Measurements from ENCODE around the gene LMNTD2. TPM values are rescaled to one million over a fixed set of nuclear protein-coding genes. Genes with fewer than 3 reads are reported as not detected.

LMNTD2 gene
- total and polyA plus RNA-seq, 2 of the 13 experiments (the other 11 are each of a cell fraction or from before 2014, with no cell fraction given) = 1.1 to 3.1 TPM

DNA sequence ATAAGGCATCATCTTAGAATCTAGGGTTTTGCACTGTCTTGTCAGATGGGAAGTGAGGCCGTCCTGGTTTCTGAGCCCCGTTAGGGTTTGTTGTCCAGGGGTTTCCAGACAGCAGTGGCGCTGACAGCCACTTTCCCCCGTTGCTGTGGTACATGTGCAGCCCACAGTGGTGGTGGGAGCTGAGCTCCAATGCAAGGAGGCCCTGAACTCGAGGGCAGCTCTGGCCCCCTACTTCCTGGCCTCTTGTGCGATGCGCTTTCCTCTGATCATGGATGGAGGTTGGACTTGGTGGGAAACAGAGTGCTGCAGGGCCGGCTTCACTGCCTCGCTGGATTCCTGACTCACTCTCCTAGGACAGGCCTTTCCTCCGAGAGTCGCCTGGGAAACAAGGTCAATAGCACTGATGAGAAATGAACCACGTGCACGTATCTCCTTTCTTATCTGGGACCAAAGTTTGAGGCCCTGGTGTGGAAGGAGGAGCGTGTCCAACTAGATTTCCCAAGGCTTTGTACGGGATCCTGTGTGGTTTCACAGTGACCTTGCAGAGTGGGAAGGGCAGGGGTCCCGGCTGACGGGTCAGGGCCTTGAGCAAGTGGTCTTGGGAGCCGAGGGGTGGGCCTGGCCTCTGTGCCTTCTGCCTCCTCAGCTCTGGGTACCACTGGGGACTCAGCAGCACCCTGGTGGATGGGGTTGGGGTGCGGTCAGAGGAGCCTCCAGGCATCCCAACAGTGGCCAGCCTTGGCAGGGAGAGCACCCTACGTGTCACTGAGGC, 19.5 kb upstream of the LMNTD2 start (continued):
- TF ChIP-seq, protein P1, sequence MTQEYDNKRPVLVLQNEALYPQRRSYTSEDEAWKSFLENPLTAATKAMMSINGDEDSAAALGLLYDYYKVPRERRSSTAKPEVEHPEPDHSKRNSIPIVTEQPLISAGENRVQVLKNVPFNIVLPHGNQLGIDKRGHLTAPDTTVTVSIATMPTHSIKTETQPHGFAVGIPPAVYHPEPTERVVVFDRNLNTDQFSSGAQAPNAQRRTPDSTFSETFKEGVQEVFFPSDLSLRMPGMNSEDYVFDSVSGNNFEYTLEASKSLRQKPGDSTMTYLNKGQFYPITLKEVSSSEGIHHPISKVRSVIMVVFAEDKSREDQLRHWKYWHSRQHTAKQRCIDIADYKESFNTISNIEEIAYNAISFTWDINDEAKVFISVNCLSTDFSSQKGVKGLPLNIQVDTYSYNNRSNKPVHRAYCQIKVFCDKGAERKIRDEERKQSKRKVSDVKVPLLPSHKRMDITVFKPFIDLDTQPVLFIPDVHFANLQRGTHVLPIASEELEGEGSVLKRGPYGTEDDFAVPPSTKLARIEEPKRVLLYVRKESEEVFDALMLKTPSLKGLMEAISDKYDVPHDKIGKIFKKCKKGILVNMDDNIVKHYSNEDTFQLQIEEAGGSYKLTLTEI (CRISPR knock-in tag; conservative IDR thresholded peaks at IDR 0.05) = no peak
- TF ChIP-seq DNMT1 (CRISPR knock-in tag; IDR thresholded peaks at IDR 0.05) = no peak
- TF ChIP-seq NR2C2 (CRISPR knock-in tag; IDR thresholded peaks at IDR 0.05; ENCODE audit: borderline replicate concordance) = peak; percentile 77; the same call in 1 of the 2 replicates
- peak; percentile 58; the same call in 1 of the 2 replicates for TF ChIP-seq SALL1 (CRISPR knock-in tag; IDR thresholded peaks at IDR 0.05)
- no peak for TF ChIP-seq ZNF124 (CRISPR knock-in tag; IDR thresholded peaks at IDR 0.05)
- TF ChIP-seq, protein P2, sequence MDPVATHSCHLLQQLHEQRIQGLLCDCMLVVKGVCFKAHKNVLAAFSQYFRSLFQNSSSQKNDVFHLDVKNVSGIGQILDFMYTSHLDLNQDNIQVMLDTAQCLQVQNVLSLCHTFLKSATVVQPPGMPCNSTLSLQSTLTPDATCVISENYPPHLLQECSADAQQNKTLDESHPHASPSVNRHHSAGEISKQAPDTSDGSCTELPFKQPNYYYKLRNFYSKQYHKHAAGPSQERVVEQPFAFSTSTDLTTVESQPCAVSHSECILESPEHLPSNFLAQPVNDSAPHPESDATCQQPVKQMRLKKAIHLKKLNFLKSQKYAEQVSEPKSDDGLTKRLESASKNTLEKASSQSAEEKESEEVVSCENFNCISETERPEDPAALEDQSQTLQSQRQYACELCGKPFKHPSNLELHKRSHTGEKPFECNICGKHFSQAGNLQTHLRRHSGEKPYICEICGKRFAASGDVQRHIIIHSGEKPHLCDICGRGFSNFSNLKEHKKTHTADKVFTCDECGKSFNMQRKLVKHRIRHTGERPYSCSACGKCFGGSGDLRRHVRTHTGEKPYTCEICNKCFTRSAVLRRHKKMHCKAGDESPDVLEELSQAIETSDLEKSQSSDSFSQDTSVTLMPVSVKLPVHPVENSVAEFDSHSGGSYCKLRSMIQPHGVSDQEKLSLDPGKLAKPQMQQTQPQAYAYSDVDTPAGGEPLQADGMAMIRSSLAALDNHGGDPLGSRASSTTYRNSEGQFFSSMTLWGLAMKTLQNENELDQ (CRISPR knock-in tag; IDR thresholded peaks at IDR 0.05; ENCODE audit: borderline replicate concordance) = no peak
- no peak for TF ChIP-seq ZNF337 (CRISPR knock-in tag; IDR thresholded peaks at IDR 0.05; ENCODE audit: borderline replicate concordance, low read depth)
- no peak for TF ChIP-seq GTF3A (CRISPR knock-in tag; conservative IDR thresholded peaks at IDR 0.05)
- TF ChIP-seq, protein P3, sequence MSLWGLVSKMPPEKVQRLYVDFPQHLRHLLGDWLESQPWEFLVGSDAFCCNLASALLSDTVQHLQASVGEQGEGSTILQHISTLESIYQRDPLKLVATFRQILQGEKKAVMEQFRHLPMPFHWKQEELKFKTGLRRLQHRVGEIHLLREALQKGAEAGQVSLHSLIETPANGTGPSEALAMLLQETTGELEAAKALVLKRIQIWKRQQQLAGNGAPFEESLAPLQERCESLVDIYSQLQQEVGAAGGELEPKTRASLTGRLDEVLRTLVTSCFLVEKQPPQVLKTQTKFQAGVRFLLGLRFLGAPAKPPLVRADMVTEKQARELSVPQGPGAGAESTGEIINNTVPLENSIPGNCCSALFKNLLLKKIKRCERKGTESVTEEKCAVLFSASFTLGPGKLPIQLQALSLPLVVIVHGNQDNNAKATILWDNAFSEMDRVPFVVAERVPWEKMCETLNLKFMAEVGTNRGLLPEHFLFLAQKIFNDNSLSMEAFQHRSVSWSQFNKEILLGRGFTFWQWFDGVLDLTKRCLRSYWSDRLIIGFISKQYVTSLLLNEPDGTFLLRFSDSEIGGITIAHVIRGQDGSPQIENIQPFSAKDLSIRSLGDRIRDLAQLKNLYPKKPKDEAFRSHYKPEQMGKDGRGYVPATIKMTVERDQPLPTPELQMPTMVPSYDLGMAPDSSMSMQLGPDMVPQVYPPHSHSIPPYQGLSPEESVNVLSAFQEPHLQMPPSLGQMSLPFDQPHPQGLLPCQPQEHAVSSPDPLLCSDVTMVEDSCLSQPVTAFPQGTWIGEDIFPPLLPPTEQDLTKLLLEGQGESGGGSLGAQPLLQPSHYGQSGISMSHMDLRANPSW (CRISPR knock-in tag; IDR thresholded peaks at IDR 0.05; ENCODE audit: borderline replicate concordance) = no peak
- TF ChIP-seq, protein P4, sequence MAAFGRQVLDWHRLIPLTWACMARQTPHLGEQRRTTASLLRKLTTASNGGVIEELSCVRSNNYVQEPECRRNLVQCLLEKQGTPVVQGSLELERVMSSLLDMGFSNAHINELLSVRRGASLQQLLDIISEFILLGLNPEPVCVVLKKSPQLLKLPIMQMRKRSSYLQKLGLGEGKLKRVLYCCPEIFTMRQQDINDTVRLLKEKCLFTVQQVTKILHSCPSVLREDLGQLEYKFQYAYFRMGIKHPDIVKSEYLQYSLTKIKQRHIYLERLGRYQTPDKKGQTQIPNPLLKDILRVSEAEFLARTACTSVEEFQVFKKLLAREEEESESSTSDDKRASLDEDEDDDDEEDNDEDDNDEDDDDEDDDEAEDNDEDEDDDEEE (CRISPR knock-in tag; IDR thresholded peaks at IDR 0.05) = no peak
- no peak for TF ChIP-seq ZNF326 (CRISPR knock-in tag; IDR thresholded peaks at IDR 0.05; ENCODE audit: borderline replicate concordance)
- TF ChIP-seq, protein P5, sequence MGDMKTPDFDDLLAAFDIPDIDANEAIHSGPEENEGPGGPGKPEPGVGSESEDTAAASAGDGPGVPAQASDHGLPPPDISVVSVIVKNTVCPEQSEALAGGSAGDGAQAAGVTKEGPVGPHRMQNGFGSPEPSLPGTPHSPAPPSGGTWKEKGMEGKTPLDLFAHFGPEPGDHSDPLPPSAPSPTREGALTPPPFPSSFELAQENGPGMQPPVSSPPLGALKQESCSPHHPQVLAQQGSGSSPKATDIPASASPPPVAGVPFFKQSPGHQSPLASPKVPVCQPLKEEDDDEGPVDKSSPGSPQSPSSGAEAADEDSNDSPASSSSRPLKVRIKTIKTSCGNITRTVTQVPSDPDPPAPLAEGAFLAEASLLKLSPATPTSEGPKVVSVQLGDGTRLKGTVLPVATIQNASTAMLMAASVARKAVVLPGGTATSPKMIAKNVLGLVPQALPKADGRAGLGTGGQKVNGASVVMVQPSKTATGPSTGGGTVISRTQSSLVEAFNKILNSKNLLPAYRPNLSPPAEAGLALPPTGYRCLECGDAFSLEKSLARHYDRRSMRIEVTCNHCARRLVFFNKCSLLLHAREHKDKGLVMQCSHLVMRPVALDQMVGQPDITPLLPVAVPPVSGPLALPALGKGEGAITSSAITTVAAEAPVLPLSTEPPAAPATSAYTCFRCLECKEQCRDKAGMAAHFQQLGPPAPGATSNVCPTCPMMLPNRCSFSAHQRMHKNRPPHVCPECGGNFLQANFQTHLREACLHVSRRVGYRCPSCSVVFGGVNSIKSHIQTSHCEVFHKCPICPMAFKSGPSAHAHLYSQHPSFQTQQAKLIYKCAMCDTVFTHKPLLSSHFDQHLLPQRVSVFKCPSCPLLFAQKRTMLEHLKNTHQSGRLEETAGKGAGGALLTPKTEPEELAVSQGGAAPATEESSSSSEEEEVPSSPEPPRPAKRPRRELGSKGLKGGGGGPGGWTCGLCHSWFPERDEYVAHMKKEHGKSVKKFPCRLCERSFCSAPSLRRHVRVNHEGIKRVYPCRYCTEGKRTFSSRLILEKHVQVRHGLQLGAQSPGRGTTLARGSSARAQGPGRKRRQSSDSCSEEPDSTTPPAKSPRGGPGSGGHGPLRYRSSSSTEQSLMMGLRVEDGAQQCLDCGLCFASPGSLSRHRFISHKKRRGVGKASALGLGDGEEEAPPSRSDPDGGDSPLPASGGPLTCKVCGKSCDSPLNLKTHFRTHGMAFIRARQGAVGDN (CRISPR knock-in tag; IDR thresholded peaks at IDR 0.05) = peak; percentile 91
- TF ChIP-seq, protein P6, sequence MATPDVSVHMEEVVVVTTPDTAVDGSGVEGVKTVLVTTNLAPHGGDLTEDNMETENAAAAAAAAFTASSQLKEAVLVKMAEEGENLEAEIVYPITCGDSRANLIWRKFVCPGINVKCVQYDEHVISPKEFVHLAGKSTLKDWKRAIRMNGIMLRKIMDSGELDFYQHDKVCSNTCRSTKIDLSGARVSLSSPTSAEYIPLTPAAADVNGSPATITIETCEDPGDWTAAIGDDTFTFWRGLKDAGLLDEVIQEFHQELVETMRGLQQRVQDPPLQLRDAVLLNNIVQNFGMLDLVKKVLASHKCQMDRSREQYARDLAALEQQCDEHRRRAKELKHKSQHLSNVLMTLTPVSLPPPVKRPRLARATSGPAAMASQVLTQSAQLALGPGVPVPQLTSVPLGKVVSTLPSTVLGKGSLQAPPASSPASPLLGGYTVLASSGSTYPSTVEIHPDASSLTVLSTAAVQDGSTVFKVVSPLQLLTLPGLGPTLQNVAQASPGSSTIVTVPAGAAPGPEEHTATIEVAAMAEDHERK (CRISPR knock-in tag; IDR thresholded peaks at IDR 0.05; ENCODE audit: low read depth) = no peak

Data from HepG2 (cell line).